HepG2 (cell line): Measurements from ENCODE around the gene KATNA1. TPM values are rescaled to one million over a fixed set of nuclear protein-coding genes. Genes with fewer than 3 reads are reported as not detected.

ENCODE experiments used
- MBD4 ChIP-seq: IDR thresholded peaks from 2 replicates; pipeline ENCODE4 v1.6.1; 2012; ENCODE audit warnings: low read length, inconsistent platforms, borderline replicate concordance
- NR2F6 ChIP-seq, 2 experiments: IDR thresholded peaks; 2 replicates each; pipeline ENCODE4 v1.6.1; 2016; ENCODE audit warnings: antibody characterized with exemption in 1 of 2, mild to moderate bottlenecking in 1 of 2
- PRMT3 ChIP-seq: sonication (generic); formaldehyde crosslinking; IDR thresholded peaks from 2 replicates; pipeline ENCODE4 v1.8.1; 2022; ENCODE audit warnings: low read depth, mild to moderate bottlenecking, moderate library complexity, missing genetic modification reagents, borderline replicate concordance
- SMAD1 ChIP-seq: sonication (generic); formaldehyde crosslinking; IDR thresholded peaks from 2 replicates; pipeline ENCODE4 v1.4.0; 2020; ENCODE audit warnings: missing genetic modification reagents, low read depth, mild to moderate bottlenecking, borderline replicate concordance
- ZNF629 ChIP-seq: sonication (generic); formaldehyde crosslinking; conservative IDR thresholded peaks from 2 replicates; pipeline ENCODE4 v1.5.0; 2020; ENCODE audit warnings: missing genetic modification reagents
- polyA plus RNA-seq, 8 experiments: library from polyadenylated mRNA; depleted of rRNA in 3 of 8; stranded (reverse) in 7 of 8; unstranded in 1 of 8; fragments of >200 nt; fragmentation: Illumina TruSeq in 4 of 8; extraction: Trizol in 4 of 8; gene quantifications; 2 replicates each; pipeline versions ENCODE4 v1.2.1 to v1.2.3, GENCODE V29; 2011 to 2016; ENCODE audit warnings: low read depth in 4 of 8, missing spikeins in 1 of 8, mixed read lengths in 1 of 8; ENCODE audit not compliant: insufficient read depth in 1 of 8
- total RNA-seq, 5 experiments: library from RNA; depleted of rRNA; stranded (reverse); fragments of >200 nt; fragmentation: Illumina TruSeq; extraction: Trizol; gene quantifications; 2 replicates each; pipeline ENCODE4 v1.2.3, GENCODE V29; 2016; ENCODE audit warnings: low read depth in 1 of 5
- TF ChIP-seq, protein P1 (sequence below): sonication (generic); formaldehyde crosslinking; IDR thresholded peaks from 2 replicates; pipeline ENCODE4 v1.4.0; 2020; ENCODE audit warnings: missing genetic modification reagents
- TF ChIP-seq, protein P2 (sequence below): sonication (generic); formaldehyde crosslinking; IDR thresholded peaks from 2 replicates; pipeline ENCODE4 v1.4.0; 2020; ENCODE audit warnings: low read depth, mild to moderate bottlenecking, missing genetic modification reagents
- TF ChIP-seq, protein P3 (sequence below): sonication (generic); formaldehyde crosslinking; IDR thresholded peaks from 2 replicates; pipeline ENCODE4 v1.4.0; 2020; ENCODE audit warnings: missing genetic modification reagents
- TF ChIP-seq, protein P4 (sequence below): IDR thresholded peaks from 2 replicates; pipeline ENCODE4 v1.6.1; 2016; ENCODE audit warnings: low read depth, missing genetic modification reagents, missing compliant biosample characterization
- TF ChIP-seq, protein P5 (sequence below): sonication (generic); formaldehyde crosslinking; IDR thresholded peaks from 2 replicates; pipeline ENCODE4 v1.8.0; 2022; ENCODE audit warnings: mild to moderate bottlenecking, missing genetic modification reagents; ENCODE audit not compliant: insufficient replicate concordance
- TF ChIP-seq, protein P6 (sequence below): sonication (generic); formaldehyde crosslinking; IDR thresholded peaks from 2 replicates; pipeline ENCODE4 v1.8.0; 2022; ENCODE audit warnings: missing genetic modification reagents, mild to moderate bottlenecking, borderline replicate concordance

KATNA1 gene
- total and polyA plus RNA-seq, 2 of the 13 experiments (the other 11 are each of a cell fraction or from before 2014, with no cell fraction given) = 14.8 to 25.3 TPM

DNA sequence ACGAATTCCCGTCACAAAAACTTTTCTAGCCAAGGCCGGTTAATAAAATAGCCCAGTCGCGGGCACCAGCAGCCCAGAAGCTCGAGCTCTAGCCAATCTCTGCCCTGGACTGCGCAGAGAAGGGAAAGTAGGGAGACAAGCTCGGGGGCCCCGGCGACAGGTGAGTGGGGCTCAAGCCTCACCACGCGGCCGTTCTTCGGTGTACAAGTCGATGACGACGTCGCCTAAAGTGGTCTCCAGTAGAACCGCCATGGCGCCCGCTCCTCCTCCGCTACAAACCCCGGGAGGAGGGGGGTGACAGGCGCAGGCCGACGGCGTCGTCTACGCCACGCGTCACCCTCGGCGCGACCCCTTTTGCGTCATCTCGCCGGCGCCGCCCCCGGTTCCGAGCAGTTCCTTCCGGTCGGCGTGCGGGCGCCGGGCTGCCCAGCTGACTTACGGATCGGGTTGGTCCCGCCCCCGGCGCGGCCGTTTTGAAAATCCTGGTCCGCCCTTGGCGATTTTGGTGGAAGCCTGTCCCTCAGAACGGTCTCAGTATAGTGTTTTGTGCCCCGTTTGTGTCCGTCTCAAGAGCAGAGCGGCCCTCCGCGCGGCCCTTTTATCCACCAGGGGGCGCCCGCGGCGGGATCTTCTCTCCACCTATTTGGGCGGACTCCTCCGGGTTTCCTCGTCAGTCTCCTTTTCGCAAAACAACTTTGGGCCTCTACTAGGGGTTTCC lies 102.6 kb downstream of the KATNA1 start, which contains the start of gene PPIL4 (continued):
- TF ChIP-seq, protein P1, sequence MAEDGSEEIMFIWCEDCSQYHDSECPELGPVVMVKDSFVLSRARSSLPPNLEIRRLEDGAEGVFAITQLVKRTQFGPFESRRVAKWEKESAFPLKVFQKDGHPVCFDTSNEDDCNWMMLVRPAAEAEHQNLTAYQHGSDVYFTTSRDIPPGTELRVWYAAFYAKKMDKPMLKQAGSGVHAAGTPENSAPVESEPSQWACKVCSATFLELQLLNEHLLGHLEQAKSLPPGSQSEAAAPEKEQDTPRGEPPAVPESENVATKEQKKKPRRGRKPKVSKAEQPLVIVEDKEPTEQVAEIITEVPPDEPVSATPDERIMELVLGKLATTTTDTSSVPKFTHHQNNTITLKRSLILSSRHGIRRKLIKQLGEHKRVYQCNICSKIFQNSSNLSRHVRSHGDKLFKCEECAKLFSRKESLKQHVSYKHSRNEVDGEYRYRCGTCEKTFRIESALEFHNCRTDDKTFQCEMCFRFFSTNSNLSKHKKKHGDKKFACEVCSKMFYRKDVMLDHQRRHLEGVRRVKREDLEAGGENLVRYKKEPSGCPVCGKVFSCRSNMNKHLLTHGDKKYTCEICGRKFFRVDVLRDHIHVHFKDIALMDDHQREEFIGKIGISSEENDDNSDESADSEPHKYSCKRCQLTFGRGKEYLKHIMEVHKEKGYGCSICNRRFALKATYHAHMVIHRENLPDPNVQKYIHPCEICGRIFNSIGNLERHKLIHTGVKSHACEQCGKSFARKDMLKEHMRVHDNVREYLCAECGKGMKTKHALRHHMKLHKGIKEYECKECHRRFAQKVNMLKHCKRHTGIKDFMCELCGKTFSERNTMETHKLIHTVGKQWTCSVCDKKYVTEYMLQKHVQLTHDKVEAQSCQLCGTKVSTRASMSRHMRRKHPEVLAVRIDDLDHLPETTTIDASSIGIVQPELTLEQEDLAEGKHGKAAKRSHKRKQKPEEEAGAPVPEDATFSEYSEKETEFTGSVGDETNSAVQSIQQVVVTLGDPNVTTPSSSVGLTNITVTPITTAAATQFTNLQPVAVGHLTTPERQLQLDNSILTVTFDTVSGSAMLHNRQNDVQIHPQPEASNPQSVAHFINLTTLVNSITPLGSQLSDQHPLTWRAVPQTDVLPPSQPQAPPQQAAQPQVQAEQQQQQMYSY (CRISPR knock-in tag) = no peak
- TF ChIP-seq, protein P2, sequence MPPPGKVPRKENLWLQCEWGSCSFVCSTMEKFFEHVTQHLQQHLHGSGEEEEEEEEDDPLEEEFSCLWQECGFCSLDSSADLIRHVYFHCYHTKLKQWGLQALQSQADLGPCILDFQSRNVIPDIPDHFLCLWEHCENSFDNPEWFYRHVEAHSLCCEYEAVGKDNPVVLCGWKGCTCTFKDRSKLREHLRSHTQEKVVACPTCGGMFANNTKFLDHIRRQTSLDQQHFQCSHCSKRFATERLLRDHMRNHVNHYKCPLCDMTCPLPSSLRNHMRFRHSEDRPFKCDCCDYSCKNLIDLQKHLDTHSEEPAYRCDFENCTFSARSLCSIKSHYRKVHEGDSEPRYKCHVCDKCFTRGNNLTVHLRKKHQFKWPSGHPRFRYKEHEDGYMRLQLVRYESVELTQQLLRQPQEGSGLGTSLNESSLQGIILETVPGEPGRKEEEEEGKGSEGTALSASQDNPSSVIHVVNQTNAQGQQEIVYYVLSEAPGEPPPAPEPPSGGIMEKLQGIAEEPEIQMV = peak; percentile 87
- TF ChIP-seq SMAD1 (CRISPR knock-in tag) (peak; percentile 64; the same call in 1 of the 2 replicates), NR2F6 (IDR thresholded peaks at IDR 0.05) (no peak), NR2F6 (CRISPR knock-in tag; IDR thresholded peaks at IDR 0.05) (peak; percentile 66), MBD4 (no peak), PRMT3 (CRISPR knock-in tag) (peak; percentile 85; the same call in 1 of the 2 replicates), ZNF629 (CRISPR knock-in tag) (no peak)
- TF ChIP-seq, protein P3, sequence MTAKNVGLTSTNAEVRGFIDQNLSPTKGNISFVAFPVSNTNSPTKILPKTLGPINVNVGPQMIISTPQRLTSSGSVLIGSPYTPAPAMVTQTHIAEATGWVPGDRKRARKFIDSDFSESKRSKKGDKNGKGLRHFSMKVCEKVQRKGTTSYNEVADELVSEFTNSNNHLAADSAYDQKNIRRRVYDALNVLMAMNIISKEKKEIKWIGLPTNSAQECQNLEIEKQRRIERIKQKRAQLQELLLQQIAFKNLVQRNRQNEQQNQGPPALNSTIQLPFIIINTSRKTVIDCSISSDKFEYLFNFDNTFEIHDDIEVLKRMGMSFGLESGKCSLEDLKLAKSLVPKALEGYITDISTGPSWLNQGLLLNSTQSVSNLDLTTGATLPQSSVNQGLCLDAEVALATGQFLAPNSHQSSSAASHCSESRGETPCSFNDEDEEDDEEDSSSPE (CRISPR knock-in tag) = peak; percentile 96
- TF ChIP-seq, protein P4, sequence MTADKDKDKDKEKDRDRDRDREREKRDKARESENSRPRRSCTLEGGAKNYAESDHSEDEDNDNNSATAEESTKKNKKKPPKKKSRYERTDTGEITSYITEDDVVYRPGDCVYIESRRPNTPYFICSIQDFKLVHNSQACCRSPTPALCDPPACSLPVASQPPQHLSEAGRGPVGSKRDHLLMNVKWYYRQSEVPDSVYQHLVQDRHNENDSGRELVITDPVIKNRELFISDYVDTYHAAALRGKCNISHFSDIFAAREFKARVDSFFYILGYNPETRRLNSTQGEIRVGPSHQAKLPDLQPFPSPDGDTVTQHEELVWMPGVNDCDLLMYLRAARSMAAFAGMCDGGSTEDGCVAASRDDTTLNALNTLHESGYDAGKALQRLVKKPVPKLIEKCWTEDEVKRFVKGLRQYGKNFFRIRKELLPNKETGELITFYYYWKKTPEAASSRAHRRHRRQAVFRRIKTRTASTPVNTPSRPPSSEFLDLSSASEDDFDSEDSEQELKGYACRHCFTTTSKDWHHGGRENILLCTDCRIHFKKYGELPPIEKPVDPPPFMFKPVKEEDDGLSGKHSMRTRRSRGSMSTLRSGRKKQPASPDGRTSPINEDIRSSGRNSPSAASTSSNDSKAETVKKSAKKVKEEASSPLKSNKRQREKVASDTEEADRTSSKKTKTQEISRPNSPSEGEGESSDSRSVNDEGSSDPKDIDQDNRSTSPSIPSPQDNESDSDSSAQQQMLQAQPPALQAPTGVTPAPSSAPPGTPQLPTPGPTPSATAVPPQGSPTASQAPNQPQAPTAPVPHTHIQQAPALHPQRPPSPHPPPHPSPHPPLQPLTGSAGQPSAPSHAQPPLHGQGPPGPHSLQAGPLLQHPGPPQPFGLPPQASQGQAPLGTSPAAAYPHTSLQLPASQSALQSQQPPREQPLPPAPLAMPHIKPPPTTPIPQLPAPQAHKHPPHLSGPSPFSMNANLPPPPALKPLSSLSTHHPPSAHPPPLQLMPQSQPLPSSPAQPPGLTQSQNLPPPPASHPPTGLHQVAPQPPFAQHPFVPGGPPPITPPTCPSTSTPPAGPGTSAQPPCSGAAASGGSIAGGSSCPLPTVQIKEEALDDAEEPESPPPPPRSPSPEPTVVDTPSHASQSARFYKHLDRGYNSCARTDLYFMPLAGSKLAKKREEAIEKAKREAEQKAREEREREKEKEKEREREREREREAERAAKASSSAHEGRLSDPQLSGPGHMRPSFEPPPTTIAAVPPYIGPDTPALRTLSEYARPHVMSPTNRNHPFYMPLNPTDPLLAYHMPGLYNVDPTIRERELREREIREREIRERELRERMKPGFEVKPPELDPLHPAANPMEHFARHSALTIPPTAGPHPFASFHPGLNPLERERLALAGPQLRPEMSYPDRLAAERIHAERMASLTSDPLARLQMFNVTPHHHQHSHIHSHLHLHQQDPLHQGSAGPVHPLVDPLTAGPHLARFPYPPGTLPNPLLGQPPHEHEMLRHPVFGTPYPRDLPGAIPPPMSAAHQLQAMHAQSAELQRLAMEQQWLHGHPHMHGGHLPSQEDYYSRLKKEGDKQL (CRISPR knock-in tag) = no peak
- TF ChIP-seq, protein P5, sequence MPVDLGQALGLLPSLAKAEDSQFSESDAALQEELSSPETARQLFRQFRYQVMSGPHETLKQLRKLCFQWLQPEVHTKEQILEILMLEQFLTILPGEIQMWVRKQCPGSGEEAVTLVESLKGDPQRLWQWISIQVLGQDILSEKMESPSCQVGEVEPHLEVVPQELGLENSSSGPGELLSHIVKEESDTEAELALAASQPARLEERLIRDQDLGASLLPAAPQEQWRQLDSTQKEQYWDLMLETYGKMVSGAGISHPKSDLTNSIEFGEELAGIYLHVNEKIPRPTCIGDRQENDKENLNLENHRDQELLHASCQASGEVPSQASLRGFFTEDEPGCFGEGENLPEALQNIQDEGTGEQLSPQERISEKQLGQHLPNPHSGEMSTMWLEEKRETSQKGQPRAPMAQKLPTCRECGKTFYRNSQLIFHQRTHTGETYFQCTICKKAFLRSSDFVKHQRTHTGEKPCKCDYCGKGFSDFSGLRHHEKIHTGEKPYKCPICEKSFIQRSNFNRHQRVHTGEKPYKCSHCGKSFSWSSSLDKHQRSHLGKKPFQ (CRISPR knock-in tag) = no peak
- TF ChIP-seq, protein P6, sequence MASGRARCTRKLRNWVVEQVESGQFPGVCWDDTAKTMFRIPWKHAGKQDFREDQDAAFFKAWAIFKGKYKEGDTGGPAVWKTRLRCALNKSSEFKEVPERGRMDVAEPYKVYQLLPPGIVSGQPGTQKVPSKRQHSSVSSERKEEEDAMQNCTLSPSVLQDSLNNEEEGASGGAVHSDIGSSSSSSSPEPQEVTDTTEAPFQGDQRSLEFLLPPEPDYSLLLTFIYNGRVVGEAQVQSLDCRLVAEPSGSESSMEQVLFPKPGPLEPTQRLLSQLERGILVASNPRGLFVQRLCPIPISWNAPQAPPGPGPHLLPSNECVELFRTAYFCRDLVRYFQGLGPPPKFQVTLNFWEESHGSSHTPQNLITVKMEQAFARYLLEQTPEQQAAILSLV (CRISPR knock-in tag) = peak; percentile 77
